ENCODE data around the gene GZF1. TPM values are rescaled to one million over a fixed set of nuclear protein-coding genes. Genes with fewer than 3 reads are reported as not detected.
A peak's percentile ranks its signal among the peaks of the same experiment; 100 is the strongest.

Gene GZF1
- polyA plus RNA-seq, 3 donors = 5.5 to 215 (median 7.0) TPM

GRCh38 chr20:23340524-23340923, 21.5 kb upstream of the GZF1 start:
- H3K4me3 ChIP-seq (replicated peaks in 1 of 3; ENCODE audit: low read depth in 2 of 3, low read length in 3 of 3) = no peak overlapping the region
- no peaks in the 10 kb centered on the region for H3K9me3 ChIP-seq (replicated peaks in 1 of 2; ENCODE audit: control insufficient read depth in 1 of 2, insufficient read depth in 1 of 2, low read length in 2 of 2)
- WGBS (ENCODE audit: insufficient coverage) = 48% methylated on average over 9 of the region's 9 CpGs
- H4K20me1 ChIP-seq (ENCODE audit: insufficient read depth, low read length) = no peaks in the 10 kb centered on the region
- H3K27ac ChIP-seq (ENCODE audit: low read depth in 1 of 2, low read length in 2 of 2) = no peak overlapping the region
- DNase-seq = peak; percentile 30 to 58 (median 42)
- H3K9ac ChIP-seq (ENCODE audit: insufficient read depth, low read length, poor library complexity, severe bottlenecking) = no peak overlapping the region
- Mint-ChIP-seq H3K27ac (no peak overlapping the region), H3K4me3 (peak overlapping the region in 1 of 2 donors; percentile 26), H3K9me3 (peaks cover 0 to 2% (median 0%) of the 10 kb centered on the region in 7 donors), H3K4me1 (peaks cover 2% of the 10 kb centered on the region), H3K36me3 (no peaks in the 10 kb centered on the region), H3K27me3 (ENCODE audit: low read depth in 3 of 3) (peaks cover 0 to 5% (median 0%) of the 10 kb centered on the region in 3 donors)
- no peaks in the 10 kb centered on the region for H3K27me3 ChIP-seq (ENCODE audit: control insufficient read depth in 2 of 2, insufficient read depth in 2 of 2, low read length in 2 of 2)
- no peaks in the 10 kb centered on the region for H3K36me3 ChIP-seq (replicated peaks in 1 of 2; ENCODE audit: control insufficient read depth in 1 of 2, insufficient read depth in 2 of 2, low read length in 2 of 2)
- intact Hi-C loops (cut with micrococcal nuclease) = loop anchor here (5.0 to 10.0 kb wide), 6 partner anchors 64 to 1003 kb away; no protein-coding TSS in a partner anchor
- TF ChIP-seq, protein P1, sequence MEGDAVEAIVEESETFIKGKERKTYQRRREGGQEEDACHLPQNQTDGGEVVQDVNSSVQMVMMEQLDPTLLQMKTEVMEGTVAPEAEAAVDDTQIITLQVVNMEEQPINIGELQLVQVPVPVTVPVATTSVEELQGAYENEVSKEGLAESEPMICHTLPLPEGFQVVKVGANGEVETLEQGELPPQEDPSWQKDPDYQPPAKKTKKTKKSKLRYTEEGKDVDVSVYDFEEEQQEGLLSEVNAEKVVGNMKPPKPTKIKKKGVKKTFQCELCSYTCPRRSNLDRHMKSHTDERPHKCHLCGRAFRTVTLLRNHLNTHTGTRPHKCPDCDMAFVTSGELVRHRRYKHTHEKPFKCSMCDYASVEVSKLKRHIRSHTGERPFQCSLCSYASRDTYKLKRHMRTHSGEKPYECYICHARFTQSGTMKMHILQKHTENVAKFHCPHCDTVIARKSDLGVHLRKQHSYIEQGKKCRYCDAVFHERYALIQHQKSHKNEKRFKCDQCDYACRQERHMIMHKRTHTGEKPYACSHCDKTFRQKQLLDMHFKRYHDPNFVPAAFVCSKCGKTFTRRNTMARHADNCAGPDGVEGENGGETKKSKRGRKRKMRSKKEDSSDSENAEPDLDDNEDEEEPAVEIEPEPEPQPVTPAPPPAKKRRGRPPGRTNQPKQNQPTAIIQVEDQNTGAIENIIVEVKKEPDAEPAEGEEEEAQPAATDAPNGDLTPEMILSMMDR (IDR thresholded peaks at IDR 0.05) = peak; percentile 80
- H3K4me2 ChIP-seq (replicated peaks; ENCODE audit: extremely low read depth, low read length, poor library complexity, severe bottlenecking) = no peak overlapping the region
- H2AFZ ChIP-seq (ENCODE audit: insufficient read depth, low read depth, low read length, poor library complexity, severe bottlenecking) = no peak overlapping the region
- no peaks in the 10 kb centered on the region for H3K79me2 ChIP-seq (ENCODE audit: insufficient read depth, low read length)
- H3K4me1 ChIP-seq (ENCODE audit: control insufficient read depth in 1 of 2, insufficient read depth in 2 of 2, low read length in 2 of 2) = no peaks in the 10 kb centered on the region

- no peaks in the 10 kb centered on the region for H3K79me2 ChIP-seq (ENCODE audit: insufficient read depth, low read length)
- H3K9me3 Mint-ChIP-seq = peaks cover 0 to 2% (median 0%) of the 10 kb centered on the region in 7 donors
- intact Hi-C loops (cut with micrococcal nuclease) = loop anchor here (5.0 to 10.0 kb wide), 6 partner anchors 64 to 1004 kb away; no protein-coding TSS in a partner anchor
- no peak overlapping the region for H3K4me2 ChIP-seq (replicated peaks; ENCODE audit: extremely low read depth, low read length, poor library complexity, severe bottlenecking)
- TF ChIP-seq, protein P1 (IDR thresholded peaks at IDR 0.05) = no peak
- no peaks in the 10 kb centered on the region for H3K27me3 ChIP-seq (ENCODE audit: control insufficient read depth in 2 of 2, insufficient read depth in 2 of 2, low read length in 2 of 2)
- H3K36me3 Mint-ChIP-seq = no peaks in the 10 kb centered on the region
- H3K27ac Mint-ChIP-seq = no peak overlapping the region
- WGBS (ENCODE audit: insufficient coverage) = 100% methylated on average over 2 of the region's 2 CpGs
- H2AFZ ChIP-seq (ENCODE audit: insufficient read depth, low read depth, low read length, poor library complexity, severe bottlenecking) = no peak overlapping the region
- no peak for DNase-seq
- peaks cover 2% of the 10 kb centered on the region for H3K4me1 Mint-ChIP-seq
- no peak overlapping the region for H3K9ac ChIP-seq (ENCODE audit: insufficient read depth, low read length, poor library complexity, severe bottlenecking)
- H3K4me3 ChIP-seq (replicated peaks in 1 of 3; ENCODE audit: low read depth in 2 of 3, low read length in 3 of 3) = no peak overlapping the region
- H3K27me3 Mint-ChIP-seq (ENCODE audit: low read depth in 3 of 3) = peaks cover 0 to 5% (median 0%) of the 10 kb centered on the region in 3 donors
- H3K36me3 ChIP-seq (replicated peaks in 1 of 2; ENCODE audit: control insufficient read depth in 1 of 2, insufficient read depth in 2 of 2, low read length in 2 of 2) = no peaks in the 10 kb centered on the region
- no peaks in the 10 kb centered on the region for H3K9me3 ChIP-seq (replicated peaks in 1 of 2; ENCODE audit: control insufficient read depth in 1 of 2, insufficient read depth in 1 of 2, low read length in 2 of 2)
- H3K4me1 ChIP-seq (ENCODE audit: control insufficient read depth in 1 of 2, insufficient read depth in 2 of 2, low read length in 2 of 2) = no peaks in the 10 kb centered on the region
- no peak overlapping the region for H3K4me3 Mint-ChIP-seq
- H4K20me1 ChIP-seq (ENCODE audit: insufficient read depth, low read length) = no peaks in the 10 kb centered on the region
- no peak overlapping the region for H3K27ac ChIP-seq (ENCODE audit: low read depth in 1 of 2, low read length in 2 of 2)
Observed at GRCh38 chr20:23341073-23341472, 20.9 kb upstream of the GZF1 start.
